Tongue (tissue), 2 donors: ENCODE measurements around the gene KCNJ2. TPM values are rescaled to one million over a fixed set of nuclear protein-coding genes. Genes with fewer than 3 reads are reported as not detected.

ENCODE experiments used
- DNase-seq: peaks from one replicate; pipeline ENCODE4 v3.0.0-alpha.2; 2015
- total RNA-seq: library from RNA; depleted of rRNA; stranded (reverse); fragments of >200 nt; gene quantifications from one replicate; pipeline ENCODE4 v1.2.3, GENCODE V29; 2014

Gene KCNJ2
- total RNA-seq, 1 donor from 2014 or later, result 19.1 TPM

GRCh38 chr17:70159980-70160379 lies 9.4 kb upstream of the KCNJ2 start:
- no peak for DNase-seq

GRCh38 chr17:70161519-70161918 lies 7.8 kb upstream of the KCNJ2 start:
- no peak for DNase-seq

- no peak for DNase-seq
These were observed 3.9 kb upstream of the KCNJ2 start for GRCh38 chr17:70165383-70165782.

- no peak for DNase-seq
These were observed 2.7 kb upstream of the KCNJ2 start for GRCh38 chr17:70166615-70167014.

- peak; percentile 86 for DNase-seq
These were observed 1.0 kb upstream of the KCNJ2 start for GRCh38 chr17:70168044-70168976.

GRCh38 chr17:70169709-70170597 lies 621 bp downstream of the KCNJ2 start:
- peak; percentile 81 for DNase-seq

- peak; percentile 65 for DNase-seq
These were observed 1.8 kb downstream of the KCNJ2 start for GRCh38 chr17:70171159-70171558.

GRCh38 chr17:70172449-70172848 lies 3.1 kb downstream of the KCNJ2 start:
- no peak for DNase-seq

- DNase-seq, result no peak
These were observed 3.6 kb downstream of the KCNJ2 start for GRCh38 chr17:70172923-70173322.

- DNase-seq, result no peak
These were observed 4.3 kb downstream of the KCNJ2 start for GRCh38 chr17:70173681-70174080.

GRCh38 chr17:70181376-70181775 lies 12.0 kb downstream of the KCNJ2 start:
- DNase-seq, result no peak

- no peak for DNase-seq
These were observed 12.5 kb downstream of the KCNJ2 start for GRCh38 chr17:70181866-70182265.

GRCh38 chr17:70183508-70183907 lies 14.2 kb downstream of the KCNJ2 start:
- DNase-seq, result no peak

- DNase-seq, result no peak
These were observed 14.9 kb downstream of the KCNJ2 start for GRCh38 chr17:70184207-70184606.

- DNase-seq, result no peak
These were observed 15.4 kb downstream of the KCNJ2 start for GRCh38 chr17:70184770-70185169.

- DNase-seq, result no peak
These were observed 16.0 kb downstream of the KCNJ2 start for GRCh38 chr17:70185285-70185684.

- no peak for DNase-seq
These were observed 18.1 kb downstream of the KCNJ2 start for GRCh38 chr17:70187383-70187782.

- DNase-seq, result no peak
These were observed 21.9 kb downstream of the KCNJ2 start for GRCh38 chr17:70190959-70191805.

GRCh38 chr17:70195091-70195490 lies 25.8 kb downstream of the KCNJ2 start:
- DNase-seq, result no peak

GRCh38 chr17:70201872-70202419 lies 32.6 kb downstream of the KCNJ2 start:
- DNase-seq, result no peak

GRCh38 chr17:70202840-70203239 lies 33.5 kb downstream of the KCNJ2 start:
- DNase-seq, result no peak

- no peak for DNase-seq
These were observed 35.1 kb downstream of the KCNJ2 start for GRCh38 chr17:70204431-70204830.
